ENCODE measurements around the gene FOXL1.
A peak's percentile ranks its signal among the peaks of the same experiment; 100 is the strongest.

Gene FOXL1

DNA sequence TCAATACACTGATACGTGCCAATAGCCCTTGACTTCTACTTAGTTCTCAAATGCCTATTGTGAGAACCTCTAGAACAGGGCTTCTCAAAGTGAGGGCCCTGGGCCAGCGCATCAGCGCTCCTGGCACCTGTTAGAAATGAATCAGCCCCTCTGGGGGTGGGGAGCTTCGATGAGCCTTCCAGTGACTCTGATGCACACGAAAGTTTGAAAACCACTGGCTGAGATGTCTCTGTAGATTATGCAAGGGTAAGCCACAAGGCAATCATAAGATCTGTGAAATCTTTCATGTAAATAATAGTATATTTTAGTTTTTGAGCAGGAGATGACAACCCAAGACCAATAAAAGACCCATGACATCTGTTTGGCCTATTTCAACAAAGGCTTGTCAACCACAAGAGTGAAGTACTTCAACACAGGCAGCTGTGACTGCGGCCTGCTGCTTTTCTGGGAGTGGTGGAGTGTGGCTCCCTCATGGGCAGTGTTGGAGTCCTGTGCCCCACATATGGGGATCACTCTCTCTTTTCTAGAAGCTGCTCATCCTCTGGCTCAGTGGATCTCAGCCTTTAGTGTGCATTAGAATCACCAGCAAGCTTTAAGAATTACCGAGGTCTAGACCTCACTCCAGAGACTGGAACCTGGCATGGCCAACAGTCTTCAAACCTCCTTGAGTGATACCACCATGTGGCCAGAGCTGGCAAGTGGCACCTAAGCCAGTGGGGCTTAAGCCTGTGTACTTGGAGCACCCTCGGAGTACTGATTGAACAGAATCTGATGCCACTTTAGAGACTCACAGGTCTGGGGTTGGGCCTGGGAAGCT, 29.1 kb upstream of the FOXL1 start:
- DNase-seq: no peak

DNA sequence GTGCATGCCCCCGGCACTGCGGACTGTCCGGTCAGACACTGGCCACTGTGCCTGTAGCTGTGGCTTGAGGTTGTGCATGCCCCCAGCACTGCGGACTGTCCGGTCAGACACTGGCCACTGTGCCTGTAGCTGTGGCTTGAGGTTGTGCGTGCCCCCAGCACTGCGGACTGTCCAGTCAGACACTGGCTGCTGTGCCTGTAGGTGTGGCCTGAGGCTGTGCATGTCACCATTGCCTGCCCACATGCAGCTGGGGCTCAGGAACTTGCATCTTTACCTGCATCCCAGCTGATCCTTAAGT, 28.5 kb upstream of the FOXL1 start:
- DNase-seq: no peak

DNA sequence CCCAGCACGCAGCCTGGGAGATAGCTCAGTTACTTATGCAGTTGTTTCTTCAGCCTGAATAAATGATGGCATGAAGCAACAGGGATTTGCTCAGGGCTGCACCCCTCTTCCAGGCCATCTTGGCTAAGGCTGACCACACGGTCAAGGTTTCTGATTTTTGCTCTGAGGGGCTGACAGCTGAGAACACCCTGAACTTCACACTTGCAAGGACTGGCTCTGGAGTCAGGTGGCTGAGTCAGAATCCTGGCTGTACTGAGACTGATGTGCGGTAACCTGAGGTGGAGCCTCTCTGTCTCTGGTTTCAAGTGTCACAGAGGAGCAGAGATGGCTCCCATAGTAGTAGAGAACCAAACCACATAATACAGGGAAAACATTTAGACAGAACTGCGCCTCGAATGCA, 28.1 kb upstream of the FOXL1 start:
- DNase-seq: no peak

DNA sequence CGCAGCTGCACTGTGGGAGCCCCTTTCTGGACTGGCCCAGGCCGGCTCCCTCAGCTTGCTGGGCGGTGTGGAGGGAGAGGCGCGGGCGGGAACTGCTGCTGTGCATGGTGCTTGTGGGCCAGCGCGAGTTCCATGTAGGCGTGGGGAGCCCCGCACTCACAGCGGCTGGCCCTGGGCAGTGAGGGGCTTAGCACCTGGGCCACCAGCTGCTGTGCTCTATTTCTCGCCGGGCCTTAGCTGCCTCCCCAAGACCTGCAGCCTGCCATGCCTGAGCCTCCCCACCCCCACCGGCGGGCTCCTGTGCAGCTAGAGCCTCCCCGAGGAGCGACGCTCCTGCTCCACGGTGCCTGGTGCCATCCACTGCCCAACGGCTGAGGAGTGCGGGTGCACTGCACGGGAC, 25.0 kb upstream of the FOXL1 start:
- no peak for DNase-seq

DNA sequence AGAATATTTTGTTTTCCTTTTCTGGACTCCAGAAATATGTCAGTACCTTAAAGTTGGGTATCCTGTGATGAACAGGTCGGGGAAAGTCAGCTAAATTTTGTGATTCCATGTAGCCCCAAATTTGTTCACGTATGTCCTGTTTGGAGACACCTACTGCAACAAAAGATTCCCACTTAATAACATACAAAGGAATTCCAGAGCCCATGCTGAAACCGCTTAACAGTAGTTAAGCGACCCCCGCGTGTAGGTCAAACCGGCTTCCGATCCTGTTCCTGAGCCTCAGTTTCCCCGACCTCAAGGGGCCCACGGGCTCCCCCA, 23.8 kb upstream of the FOXL1 start:
- no peak for DNase-seq

DNA sequence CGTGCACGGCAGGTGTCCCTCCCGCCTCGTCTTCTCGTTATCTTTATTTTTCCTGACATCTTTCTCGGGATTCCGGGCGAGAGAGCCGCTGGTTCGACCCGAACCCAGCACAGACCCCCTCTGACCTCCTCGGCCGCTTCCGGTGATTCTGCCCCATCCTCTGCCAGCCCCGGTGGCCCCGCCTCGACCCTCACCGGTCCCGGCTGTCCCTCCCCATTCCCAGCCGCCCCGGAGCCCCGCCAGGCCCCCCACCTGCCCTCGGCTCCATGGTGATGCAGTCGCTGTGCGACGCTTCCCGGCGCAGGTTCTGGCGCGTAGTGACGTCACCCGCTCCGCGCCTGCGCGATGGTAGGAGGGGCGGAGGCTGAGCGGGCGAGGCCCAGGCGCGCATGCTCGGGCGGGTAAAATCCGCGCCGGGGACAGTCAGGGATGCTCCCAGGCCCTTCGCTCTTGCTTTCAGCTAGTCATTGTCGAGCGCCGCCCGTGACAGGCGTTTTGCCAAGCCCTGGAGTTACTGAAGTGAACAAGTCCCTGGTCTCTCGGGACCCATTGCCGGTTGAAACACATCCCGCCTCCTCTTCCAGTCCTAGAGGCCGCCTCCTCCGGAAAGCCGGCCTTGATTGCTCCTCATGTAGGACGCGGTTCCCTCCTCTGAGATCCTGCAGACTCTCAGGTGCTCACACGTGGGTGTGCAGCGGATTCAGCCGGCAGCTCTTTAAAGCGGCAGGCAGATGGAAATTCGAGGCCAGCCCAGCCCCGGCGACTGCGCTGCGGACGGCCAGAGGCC, 23.2 kb upstream of the FOXL1 start, which contains the start of gene MTHFSD:
Gene MTHFSD (minus strand): TSS at position 319 of the 787 bp plus-strand sequence. CDS start 51 bp downstream, at position 268.
- peak; percentile 91 for DNase-seq

DNA sequence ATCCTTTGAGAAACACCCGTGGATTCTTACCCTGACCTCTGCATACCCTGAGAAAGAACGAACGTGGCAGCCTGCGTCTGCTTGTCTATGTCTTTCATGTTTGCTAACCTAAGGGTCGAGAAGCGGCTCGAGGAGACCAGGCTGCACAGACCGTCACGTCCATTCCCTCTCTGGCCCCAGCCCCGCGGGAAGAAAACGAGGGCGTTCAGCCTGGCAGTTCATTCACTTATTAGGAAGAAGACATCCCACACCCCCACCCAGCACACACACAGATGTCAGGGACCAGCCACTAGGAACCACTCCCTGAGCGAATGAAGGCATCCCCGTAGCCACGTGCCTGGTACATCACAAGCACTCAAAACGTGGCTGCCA, 22.7 kb upstream of the FOXL1 start:
- no peak for DNase-seq

DNA sequence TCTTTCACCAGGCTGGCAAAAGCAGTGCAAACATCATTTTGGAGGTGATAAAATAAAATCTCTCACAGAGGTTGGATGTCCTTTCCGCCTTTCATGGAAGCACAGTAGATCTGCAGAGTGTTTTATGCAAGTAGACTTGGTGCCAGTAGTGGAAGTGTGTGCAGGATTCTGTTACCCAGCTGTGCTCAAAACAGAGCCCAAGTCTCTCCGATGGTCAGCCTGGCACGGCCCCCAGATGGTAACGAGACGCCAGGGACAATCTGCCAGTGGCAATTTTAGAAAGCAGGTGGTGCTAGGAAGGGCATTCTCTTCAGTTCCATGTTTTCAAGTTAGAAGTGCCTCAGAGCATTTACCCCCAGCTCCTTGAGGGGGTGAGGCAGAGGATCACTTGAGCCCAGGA, 21.8 kb upstream of the FOXL1 start:
- DNase-seq: no peak

DNA sequence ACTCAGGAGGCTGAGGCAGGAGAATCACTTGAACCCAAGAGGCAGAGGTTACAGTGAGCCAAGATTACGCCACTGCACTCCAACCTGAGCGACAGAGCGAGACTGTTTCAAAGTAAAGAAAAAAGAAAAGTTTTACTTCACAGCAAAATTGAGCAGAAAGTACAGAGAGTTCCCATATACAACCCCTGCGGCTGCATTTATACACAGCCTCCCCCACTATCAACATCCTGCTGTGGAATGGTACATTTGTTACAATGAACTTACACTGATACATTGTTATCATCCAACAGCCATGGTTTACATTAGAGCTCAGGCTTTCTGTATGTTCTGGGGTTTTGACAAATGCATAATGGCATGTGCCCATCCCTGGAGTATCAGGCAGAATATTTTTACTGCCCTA, 20.8 kb upstream of the FOXL1 start:
- no peak for DNase-seq

DNA sequence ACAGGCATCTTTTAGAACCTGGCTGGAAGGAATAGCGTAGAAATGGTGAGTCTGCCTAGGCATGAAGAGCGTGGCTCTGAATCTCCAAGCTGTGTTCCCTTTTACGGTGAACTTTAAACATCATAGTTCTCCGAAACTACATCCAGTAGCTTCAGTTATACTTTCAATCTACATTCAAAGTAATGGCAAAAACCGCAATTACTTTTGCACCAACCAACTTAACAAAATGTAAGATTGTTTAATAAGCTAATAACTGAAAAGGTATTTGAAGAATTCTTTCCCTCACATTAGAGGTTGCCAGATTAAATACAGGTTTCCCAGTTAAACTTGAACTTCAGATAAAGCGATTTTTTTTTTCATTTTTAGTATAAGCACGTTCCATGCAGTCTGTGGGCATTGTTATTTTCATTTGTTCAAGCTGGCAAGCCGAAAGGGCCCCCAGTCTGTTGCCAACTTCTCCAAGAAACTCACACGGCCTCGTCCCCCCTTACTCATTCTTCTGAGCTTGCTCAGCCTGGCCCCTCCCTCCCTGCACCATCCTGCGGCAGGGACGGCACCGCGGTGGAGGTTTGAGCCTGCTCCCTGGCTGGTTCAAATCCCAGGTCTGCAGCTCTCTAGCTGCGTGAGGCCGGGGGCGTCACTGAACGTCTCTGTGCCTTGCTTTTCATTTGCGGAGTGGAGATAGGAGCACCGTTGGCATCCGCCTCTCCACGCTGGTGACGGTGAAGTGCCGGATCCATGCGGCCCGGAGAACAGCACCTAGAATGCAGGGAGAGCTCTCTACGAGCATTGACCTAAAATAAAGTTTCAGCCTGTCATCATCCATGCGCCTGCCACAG, 19.8 kb upstream of the FOXL1 start:
- peak; percentile 13 for DNase-seq

DNA sequence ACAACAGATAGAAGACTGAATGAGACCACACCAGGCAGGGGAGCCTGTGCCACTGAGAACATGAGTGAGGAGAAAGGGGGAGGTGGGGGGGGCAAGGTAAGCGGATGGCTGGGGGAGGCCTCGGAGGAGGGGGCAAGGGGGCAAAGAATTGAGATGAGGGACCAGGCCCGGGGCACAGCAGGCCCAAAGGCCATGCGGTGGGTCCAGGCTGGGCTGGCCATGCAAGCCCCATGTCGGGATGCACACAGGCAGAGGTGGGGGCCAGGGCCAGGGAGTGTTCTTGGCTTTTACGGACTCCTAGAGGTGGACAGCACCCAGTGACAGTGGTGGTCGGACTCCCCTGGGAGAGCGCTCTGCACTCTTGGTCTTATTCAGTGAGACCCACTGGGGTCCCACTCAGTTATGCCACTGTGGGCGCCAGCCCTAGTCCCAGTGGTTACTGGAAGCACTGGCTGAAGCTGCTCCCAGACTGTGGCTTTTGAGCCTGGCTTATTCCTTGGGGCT, 18.5 kb upstream of the FOXL1 start:
- no peak for DNase-seq

DNA sequence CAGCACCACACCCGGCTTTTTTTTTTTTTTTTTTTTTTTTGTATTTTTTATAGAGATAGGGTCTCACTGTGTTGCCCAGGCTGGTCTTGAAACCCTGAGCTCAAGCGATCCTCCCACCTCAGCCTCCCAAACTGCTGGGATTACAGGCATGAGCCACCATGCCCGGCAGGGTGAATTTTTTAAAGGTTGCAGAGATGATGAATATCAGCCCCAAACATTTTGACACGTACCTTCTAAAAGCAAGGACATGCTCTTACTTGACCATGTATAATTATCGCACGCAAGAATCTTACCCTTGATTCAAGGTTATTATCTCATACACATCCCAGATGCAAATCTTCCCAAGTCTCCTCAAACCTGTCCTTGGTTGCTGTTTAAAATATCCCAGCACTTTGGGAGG, 16.0 kb upstream of the FOXL1 start:
- no peak for DNase-seq

DNA sequence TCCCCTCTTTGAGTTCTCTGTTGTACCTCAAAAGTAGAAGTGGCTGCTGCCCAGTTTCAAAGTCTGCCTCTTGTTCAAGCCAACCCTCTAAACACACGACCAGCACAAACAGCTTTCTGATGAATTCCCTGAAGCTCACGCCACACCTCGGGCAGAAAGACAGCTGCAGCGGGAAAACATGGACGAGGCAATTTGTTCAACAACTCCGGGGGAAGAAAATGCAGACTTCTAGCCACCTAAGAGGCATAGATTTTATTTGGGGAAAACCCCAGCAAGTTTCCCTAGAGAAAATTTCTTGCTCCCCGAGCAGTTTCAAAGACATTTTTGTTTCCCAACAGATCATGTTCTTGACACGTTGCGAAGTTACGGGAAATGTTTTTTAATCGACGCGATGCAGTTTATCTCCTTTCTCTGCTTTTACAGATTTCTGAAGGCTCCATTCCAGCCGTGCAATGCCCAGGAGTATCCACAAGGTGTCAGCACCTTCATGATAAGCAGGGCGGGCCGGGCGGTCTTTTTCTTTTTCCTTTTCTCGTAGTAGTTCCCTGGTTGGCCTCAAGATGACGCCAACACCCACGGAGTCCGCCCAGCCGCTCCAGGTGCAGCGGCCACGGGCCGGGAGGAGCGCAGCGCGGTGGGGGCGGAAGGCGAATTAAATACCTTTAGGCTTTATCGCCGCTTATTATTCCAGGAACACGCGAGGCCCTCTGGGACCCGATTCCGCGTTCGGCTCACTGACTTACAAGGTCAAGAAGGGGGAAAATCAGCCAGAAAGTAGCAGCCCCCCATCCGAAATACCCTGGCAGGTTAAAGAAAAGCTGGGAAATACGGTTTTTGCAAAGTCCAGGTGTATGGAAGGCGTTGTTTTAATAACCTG, 14.6 kb upstream of the FOXL1 start:
- peak; percentile 81 for DNase-seq

DNA sequence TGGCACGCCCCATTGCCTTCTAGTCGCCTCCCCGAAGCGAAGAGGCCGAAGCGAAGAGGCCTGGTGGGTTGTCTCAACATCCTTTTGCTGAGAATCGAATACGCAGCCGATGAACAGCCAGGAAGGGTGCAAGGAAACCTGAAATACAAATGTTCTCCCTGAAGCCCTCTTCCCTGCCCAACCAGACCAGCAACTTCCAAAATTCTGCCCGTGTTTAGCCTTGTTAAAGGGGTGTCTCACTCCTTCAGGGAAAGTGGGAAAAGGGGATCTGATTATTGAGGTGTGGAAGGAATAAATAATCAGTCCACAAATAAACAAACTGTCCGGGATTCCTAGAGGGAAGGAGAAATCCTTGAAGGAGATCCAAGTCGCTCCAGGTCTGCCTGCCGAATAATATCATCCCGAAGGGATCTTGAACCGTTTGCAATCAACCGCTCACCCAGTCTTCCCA, 13.1 kb upstream of the FOXL1 start:
- peak; percentile 54 for DNase-seq

DNA sequence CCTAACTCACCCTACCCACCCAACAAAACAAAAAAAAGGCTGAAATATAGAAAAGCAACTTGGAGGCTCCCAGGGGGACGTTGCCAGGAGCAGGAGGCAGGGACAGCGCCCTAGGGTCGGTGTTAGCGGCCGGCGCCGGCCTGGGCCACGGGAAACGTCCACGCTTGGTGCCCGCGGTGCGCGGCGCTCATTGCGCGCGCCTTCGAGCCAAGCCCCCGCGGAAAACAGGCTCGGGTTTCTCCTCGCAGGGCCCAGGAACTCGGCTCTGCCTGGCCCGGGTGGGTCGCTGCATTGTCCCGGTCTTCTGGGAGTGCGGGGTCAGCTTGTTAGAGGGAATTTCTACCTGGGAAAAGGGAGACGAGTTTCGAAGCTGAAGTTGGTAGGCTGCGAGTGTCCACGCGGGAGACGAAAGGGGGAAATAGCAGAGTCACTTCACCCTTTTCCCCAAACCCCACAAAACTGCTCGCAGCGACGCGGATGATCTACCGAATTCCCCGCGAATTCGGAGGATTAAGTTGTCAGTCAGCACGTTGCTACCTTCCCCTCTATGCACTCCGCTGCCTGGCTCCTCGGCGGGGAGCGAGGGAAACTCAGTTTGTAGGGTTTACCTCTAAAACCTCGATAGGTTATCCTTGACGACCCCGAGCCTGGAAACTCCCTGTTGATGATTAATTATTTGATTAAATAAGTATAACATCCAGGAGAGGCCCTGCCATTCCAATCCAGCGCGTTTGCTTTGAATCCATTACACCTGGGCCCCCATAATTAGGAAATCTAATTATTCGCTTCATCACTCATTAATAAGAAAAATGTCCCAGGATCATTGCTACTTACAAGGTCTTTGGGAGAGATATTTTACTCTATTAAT, 12.5 kb upstream of the FOXL1 start:
- DNase-seq: peak; percentile 61

DNA sequence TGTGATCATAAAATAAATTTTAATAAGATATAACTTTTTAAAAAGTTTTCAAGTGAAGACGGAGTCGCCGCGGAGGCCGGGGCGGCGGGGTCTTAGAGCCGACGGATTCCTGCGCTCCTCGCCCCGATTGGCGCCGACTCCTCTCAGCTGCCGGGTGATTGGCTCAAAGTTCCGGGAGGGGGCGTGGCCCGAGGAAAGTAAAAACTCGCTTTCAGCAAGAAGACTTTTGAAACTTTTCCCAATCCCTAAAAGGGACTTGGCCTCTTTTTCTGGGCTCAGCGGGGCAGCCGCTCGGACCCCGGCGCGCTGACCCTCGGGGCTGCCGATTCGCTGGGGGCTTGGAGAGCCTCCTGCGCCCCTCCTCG, 11.8 kb upstream of the FOXL1 start, which contains the start of gene FOXC2:
Gene FOXC2 (plus strand): TSS at position 229 of the 365 bp plus-strand sequence. CDS start 507 bp downstream, outside the sequence.
- DNase-seq: peak; percentile 97

DNA sequence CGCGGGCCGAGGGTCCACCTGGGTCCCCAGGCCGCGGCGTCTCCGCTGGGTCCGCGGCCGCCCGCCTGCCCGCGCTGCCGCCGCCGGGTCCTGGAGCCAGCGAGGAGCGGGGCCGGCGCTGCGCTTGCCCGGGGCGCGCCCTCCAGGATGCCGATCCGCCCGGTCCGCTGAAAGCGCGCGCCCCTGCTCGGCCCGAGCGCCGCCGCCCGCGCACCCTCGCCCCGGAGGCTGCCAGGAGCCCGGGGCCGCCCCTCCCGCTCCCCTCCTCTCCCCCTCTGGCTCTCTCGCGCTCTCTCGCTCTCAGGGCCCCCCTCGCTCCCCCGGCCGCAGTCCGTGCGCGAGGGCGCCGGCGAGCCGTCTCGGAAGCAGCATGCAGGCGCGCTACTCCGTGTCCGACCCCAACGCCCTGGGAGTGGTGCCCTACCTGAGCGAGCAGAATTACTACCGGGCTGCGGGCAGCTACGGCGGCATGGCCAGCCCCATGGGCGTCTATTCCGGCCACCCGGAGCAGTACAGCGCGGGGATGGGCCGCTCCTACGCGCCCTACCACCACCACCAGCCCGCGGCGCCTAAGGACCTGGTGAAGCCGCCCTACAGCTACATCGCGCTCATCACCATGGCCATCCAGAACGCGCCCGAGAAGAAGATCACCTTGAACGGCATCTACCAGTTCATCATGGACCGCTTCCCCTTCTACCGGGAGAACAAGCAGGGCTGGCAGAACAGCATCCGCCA, 11.2 kb upstream of the FOXL1 start:
- peak; percentile 84 for DNase-seq

DNA sequence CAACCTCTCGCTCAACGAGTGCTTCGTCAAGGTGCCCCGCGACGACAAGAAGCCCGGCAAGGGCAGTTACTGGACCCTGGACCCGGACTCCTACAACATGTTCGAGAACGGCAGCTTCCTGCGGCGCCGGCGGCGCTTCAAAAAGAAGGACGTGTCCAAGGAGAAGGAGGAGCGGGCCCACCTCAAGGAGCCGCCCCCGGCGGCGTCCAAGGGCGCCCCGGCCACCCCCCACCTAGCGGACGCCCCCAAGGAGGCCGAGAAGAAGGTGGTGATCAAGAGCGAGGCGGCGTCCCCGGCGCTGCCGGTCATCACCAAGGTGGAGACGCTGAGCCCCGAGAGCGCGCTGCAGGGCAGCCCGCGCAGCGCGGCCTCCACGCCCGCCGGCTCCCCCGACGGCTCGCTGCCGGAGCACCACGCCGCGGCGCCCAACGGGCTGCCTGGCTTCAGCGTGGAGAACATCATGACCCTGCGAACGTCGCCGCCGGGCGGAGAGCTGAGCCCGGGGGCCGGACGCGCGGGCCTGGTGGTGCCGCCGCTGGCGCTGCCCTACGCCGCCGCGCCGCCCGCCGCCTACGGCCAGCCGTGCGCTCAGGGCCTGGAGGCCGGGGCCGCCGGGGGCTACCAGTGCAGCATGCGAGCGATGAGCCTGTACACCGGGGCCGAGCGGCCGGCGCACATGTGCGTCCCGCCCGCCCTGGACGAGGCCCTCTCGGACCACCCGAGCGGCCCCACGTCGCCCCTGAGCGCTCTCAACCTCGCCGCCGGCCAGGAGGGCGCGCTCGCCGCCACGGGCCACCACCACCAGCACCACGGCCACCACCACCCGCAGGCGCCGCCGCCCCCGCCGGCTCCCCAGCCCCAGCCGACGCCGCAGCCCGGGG, 10.4 kb upstream of the FOXL1 start:
- peak; percentile 33 for DNase-seq
